22Rv1 (cell line): ENCODE results near the gene CD200R1L.

Experiments used
- ZFX ChIP-seq: fragments of 450-650 bp; IDR thresholded peaks from 2 replicates; pipeline ENCODE4 v1.6.1; 2017; ENCODE audit warnings: antibody characterized with exemption, borderline replicate concordance
- TF ChIP-seq, protein P1 (sequence below): fragments of 450-650 bp; IDR thresholded peaks from 2 replicates; pipeline ENCODE4 v1.5.1; 2017; ENCODE audit warnings: mild to moderate bottlenecking

- TF ChIP-seq, protein P1, sequence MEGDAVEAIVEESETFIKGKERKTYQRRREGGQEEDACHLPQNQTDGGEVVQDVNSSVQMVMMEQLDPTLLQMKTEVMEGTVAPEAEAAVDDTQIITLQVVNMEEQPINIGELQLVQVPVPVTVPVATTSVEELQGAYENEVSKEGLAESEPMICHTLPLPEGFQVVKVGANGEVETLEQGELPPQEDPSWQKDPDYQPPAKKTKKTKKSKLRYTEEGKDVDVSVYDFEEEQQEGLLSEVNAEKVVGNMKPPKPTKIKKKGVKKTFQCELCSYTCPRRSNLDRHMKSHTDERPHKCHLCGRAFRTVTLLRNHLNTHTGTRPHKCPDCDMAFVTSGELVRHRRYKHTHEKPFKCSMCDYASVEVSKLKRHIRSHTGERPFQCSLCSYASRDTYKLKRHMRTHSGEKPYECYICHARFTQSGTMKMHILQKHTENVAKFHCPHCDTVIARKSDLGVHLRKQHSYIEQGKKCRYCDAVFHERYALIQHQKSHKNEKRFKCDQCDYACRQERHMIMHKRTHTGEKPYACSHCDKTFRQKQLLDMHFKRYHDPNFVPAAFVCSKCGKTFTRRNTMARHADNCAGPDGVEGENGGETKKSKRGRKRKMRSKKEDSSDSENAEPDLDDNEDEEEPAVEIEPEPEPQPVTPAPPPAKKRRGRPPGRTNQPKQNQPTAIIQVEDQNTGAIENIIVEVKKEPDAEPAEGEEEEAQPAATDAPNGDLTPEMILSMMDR, result no peak
- TF ChIP-seq ZFX, result no peak
These were observed 14.2 kb upstream of the CD200R1L start for GRCh38 chr3:112860898-112861297.
